MCF 10A (cell line): ENCODE results near the gene NEUROD1. TPM values are rescaled to one million over a fixed set of nuclear protein-coding genes. Genes with fewer than 3 reads are reported as not detected.

ENCODE experiments used
- BruUV-seq: library from RNA; stranded (reverse); fragments of 400-500 nt; replicated peaks from 2 replicates; lab custom pipeline; 2021; lab: Mats Ljungman, UMichigan
- CTCF ChIA-PET: fragments of 300-600 bp; sonication (Branson Sonifier 250); formaldehyde crosslinking; extraction: SDS; loops from one replicate; lab custom pipeline; 2021; ENCODE audit warnings: antibody characterized with exemption, inconsistent platforms; lab: Yijun Ruan, JAX
- POLR2A ChIA-PET: fragments of 300-600, 350-650 bp; sonication (Branson Sonifier 250); formaldehyde crosslinking; extraction: SDS; loops from one replicate; lab custom pipeline; 2020; ENCODE audit warnings: antibody characterized with exemption, inconsistent platforms; lab: Yijun Ruan, JAX
- DNase-seq: peaks from one replicate; pipeline ENCODE4 v3.0.0-alpha.2; 2018; ENCODE audit not compliant: unreplicated experiment
- H3K27ac Mint-ChIP-seq: one replicate; pipeline ENCODE4 v1.8.0; 2022; ENCODE audit warnings: mild to moderate bottlenecking, low read depth, mixed read lengths; ENCODE audit not compliant: unreplicated experiment
- H3K27me3 Mint-ChIP-seq: one replicate; pipeline ENCODE4 v1.8.0; 2022; ENCODE audit warnings: mixed read lengths; ENCODE audit not compliant: insufficient read depth, unreplicated experiment
- H3K36me3 Mint-ChIP-seq: one replicate; pipeline ENCODE4 v1.8.0; 2022; ENCODE audit warnings: mild to moderate bottlenecking, moderate library complexity, mixed read lengths; ENCODE audit not compliant: insufficient read depth, unreplicated experiment
- H3K4me1 Mint-ChIP-seq: one replicate; pipeline ENCODE4 v1.8.0; 2022; ENCODE audit warnings: mixed read lengths; ENCODE audit not compliant: insufficient read depth, unreplicated experiment
- H3K4me3 Mint-ChIP-seq: one replicate; pipeline ENCODE4 v1.8.0; 2022; ENCODE audit warnings: mild to moderate bottlenecking, moderate library complexity, mixed read lengths; ENCODE audit not compliant: unreplicated experiment
- H3K9me3 Mint-ChIP-seq: one replicate; pipeline ENCODE4 v1.8.0; 2022; ENCODE audit warnings: mixed read lengths; ENCODE audit not compliant: unreplicated experiment
- CTCF ChIP-seq: fragments of 200-600 bp; IDR thresholded peaks from one replicate; pipeline ENCODE4 v1.8.0; 2022; ENCODE audit warnings: antibody characterized with exemption, mild to moderate bottlenecking; ENCODE audit not compliant: unreplicated experiment
- intact Hi-C: fragments of 100-400 bp; cut with micrococcal nuclease; formaldehyde crosslinking; loops from 2 replicates; pipeline ENCODE4 v1.14.1; 2022
- total RNA-seq: library from RNA; stranded (reverse); gene quantifications from 2 replicates; pipeline ENCODE4 v1.2.3, GENCODE V29; 2022

Gene NEUROD1
- total RNA-seq, 1 experiment from 2014 or later, result not detected

- no peak for TF ChIP-seq CTCF
- BruUV-seq, result no TSS peak
- Mint-ChIP-seq H3K36me3 (no peaks in the 10 kb centered on the region), H3K4me3 (peak overlapping the region; percentile 15), H3K9me3 (no peaks in the 10 kb centered on the region), H3K27me3 (no peaks in the 10 kb centered on the region), H3K4me1 (peaks cover 6% of the 10 kb centered on the region), H3K27ac (no peak overlapping the region)
- ChIA-PET CTCF (interaction anchor here (0.5 kb wide), 1 partner anchor 63 kb away, joined by 3 read pairs; no protein-coding TSS in a partner anchor), POLR2A (interaction anchor here (0.5 to 1.5 kb wide), 2 partner anchors 21 to 28 kb away, joined by 3 read pairs; no protein-coding TSS in a partner anchor)
- no peak for DNase-seq
- intact Hi-C loops, result no loop called here
These were observed 31.7 kb downstream of the NEUROD1 start for GRCh38 chr2:181648478-181649155.

GRCh38 chr2:181646415-181646987 lies 33.8 kb downstream of the NEUROD1 start:
- Mint-ChIP-seq H3K4me3 (no peak overlapping the region), H3K27me3 (no peaks in the 10 kb centered on the region)
- intact Hi-C loops, result no loop called here

DNA sequence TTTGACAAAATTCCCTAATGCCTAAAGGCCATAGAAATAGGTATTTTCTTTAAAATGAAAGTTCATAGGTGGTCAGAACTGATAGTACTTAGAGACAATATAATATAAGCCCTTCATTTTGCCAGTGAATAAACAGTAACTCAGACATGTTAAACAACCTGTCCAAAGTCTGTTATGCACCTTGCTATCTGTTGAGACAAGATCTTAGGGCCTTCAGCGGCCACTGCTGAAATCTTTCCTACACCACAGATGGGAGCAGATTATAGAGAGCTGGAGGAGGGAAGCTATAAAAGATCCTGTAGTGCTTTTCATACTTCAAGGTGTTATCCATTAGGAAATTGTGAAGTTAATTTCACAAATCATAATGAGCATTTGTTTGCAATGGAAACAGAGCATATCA lies 37.2 kb downstream of the NEUROD1 start:
- intact Hi-C loops, result no loop called here
- Mint-ChIP-seq H3K9me3 (no peaks in the 10 kb centered on the region), H3K4me3 (no peak overlapping the region), H3K4me1 (no peaks in the 10 kb centered on the region), H3K27me3 (no peaks in the 10 kb centered on the region), H3K36me3 (no peaks in the 10 kb centered on the region), H3K27ac (no peak overlapping the region)
- TF ChIP-seq CTCF, result no peak
- DNase-seq, result no peak
- ChIA-PET POLR2A (no interaction called here), CTCF (interaction anchor here (0.7 kb wide), 1 partner anchor 355 kb away, joined by 3 read pairs; no protein-coding TSS in a partner anchor)
- BruUV-seq, result no TSS peak

More at GRCh38 chr2:181646415-181646987, 33.8 kb downstream of the NEUROD1 start:
- Mint-ChIP-seq H3K9me3 (no peaks in the 10 kb centered on the region), H3K36me3 (no peaks in the 10 kb centered on the region), H3K27ac (no peak overlapping the region), H3K4me1 (peaks cover 6% of the 10 kb centered on the region)
- DNase-seq, result no peak
- POLR2A ChIA-PET, result no interaction called here
- no TSS peak for BruUV-seq
- no peak for TF ChIP-seq CTCF
- CTCF ChIA-PET, result interaction anchor here (0.6 kb wide), 1 partner anchor 457 kb away, joined by 4 read pairs; no protein-coding TSS in a partner anchor

- Mint-ChIP-seq H3K9me3 (no peaks in the 10 kb centered on the region), H3K27me3 (no peaks in the 10 kb centered on the region), H3K36me3 (no peaks in the 10 kb centered on the region), H3K4me1 (no peaks in the 10 kb centered on the region), H3K4me3 (no peak overlapping the region), H3K27ac (no peak overlapping the region)
- no peak for DNase-seq
- no TSS peak for BruUV-seq
- POLR2A ChIA-PET, result interaction anchor here (0.6 kb wide), 1 partner anchor 388 kb away, joined by 3 read pairs; no protein-coding TSS in a partner anchor
- no peak for TF ChIP-seq CTCF
- CTCF ChIA-PET, result interaction anchor here (0.6 to 1.2 kb wide), 2 partner anchors 73 to 662 kb away, joined by 3 read pairs; no protein-coding TSS in a partner anchor
- intact Hi-C loops, result no loop called here
These were observed 38.2 kb downstream of the NEUROD1 start for GRCh38 chr2:181642086-181642485.
